Stomach (tissue), 4 donors: Measurements from ENCODE around the gene CARMIL1.

Experiments used
- CTCF ChIP-seq, 7 experiments: fragments of 450-650 bp in 4 of 7; fragments of 200-600 bp in 3 of 7; sonication (generic) in 3 of 7; IDR thresholded peaks; one replicate each; pipeline ENCODE4 v1.5.1; 2016 to 2019; ENCODE audit warnings: antibody characterized with exemption in 7 of 7, control low read depth in 2 of 7, mild to moderate bottlenecking in 1 of 7
- EP300 ChIP-seq: sonication (generic); formaldehyde crosslinking; IDR thresholded peaks from one replicate; pipeline ENCODE4 v1.6.1; 2017; ENCODE audit warnings: antibody characterized with exemption

DNA sequence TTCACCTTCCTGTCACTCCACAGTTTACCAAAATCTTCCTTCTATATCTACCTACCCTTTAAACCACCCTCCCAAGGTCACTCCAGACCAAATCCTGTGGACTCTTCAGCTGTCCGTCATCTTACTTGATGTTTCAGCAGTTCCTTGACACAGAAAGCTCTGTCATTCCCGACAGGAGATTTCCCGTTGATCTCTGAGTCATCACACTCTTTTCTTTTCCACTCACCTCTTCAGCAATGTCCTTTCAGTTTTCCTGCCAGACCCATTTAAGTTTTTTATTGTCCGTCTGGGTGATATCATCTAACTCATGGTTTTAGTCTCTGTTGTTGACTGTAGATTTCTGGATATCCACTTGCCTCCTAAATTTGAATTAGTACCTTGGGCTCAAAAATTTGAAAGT is 302.9 kb downstream of the CARMIL1 start:
- TF ChIP-seq CTCF (IDR thresholded peaks at IDR 0.05) (no peak), EP300 (no peak)
